K562 (cell line): ENCODE results near the gene SDK1. TPM values are rescaled to one million over a fixed set of nuclear protein-coding genes. Genes with fewer than 3 reads are reported as not detected.

ENCODE experiments used
- ATAC-seq: fragments of 200-7000 bp; cut with Tn5 transposase; 3 replicates; pipeline ENCODE4 v1.9.1; 2020; ENCODE audit warnings: moderate library complexity
- BruUV-seq: library from RNA; stranded (reverse); fragments of 400-500 nt; replicated peaks from 2 replicates; lab custom pipeline; 2021; lab: Mats Ljungman, UMichigan
- CTCF ChIA-PET: fragments of 300-600 bp; formaldehyde crosslinking; extraction: SDS; loops from one replicate; lab custom pipeline; 2021; ENCODE audit warnings: low intra/inter-chr PET ratio; lab: Yijun Ruan, JAX
- POLR2A ChIA-PET: fragments of 300-600, 350-650 bp; sonication (Branson Sonifier 250); formaldehyde crosslinking; extraction: SDS; loops from one replicate; lab custom pipeline; 2021; ENCODE audit warnings: antibody characterized with exemption, inconsistent platforms; lab: Yijun Ruan, JAX
- DNase-seq, 4 experiments: peaks; one replicate each; pipeline versions ENCODE4 v3.0.0 to v3.0.0-alpha.2; 2011 to 2018; ENCODE audit warnings: low spot score in 3 of 4, mixed read lengths in 3 of 4; ENCODE audit errors: extremely low read depth in 1 of 4
- FAIRE-seq: peaks from 2 replicates; lab custom pipeline; 2011; peaks lifted over from hg19 to GRCh38; lab: Jason Lieb, UNC
- H2AFZ ChIP-seq: 2 replicates; pipeline ENCODE4 v1.6.0; 2011; ENCODE audit warnings: low read depth, low read length, control low read depth, inconsistent platforms
- H3K27ac ChIP-seq: fragments of 200-600 bp; 3 replicates; pipeline ENCODE4 v1.8.0; 2011; ENCODE audit warnings: low read depth, mild to moderate bottlenecking, control low read depth, inconsistent platforms, low read length, moderate library complexity, mixed read lengths; ENCODE audit errors: extremely low read depth
- H3K27me3 ChIP-seq, 2 experiments: fragments of 300-600 bp in 1 of 2; 2 replicates in 1 of 2; 3 replicates in 1 of 2; pipeline versions ENCODE4 v1.6.0 to v1.8.0; 2011; ENCODE audit warnings: inconsistent platforms in 2 of 2, low read length in 2 of 2, mild to moderate bottlenecking in 1 of 2, mixed read lengths in 1 of 2, moderate library complexity in 1 of 2; ENCODE audit not compliant: control insufficient read depth in 2 of 2, insufficient read depth in 2 of 2
- H3K36me3 ChIP-seq: fragments of 300-600 bp; 3 replicates; pipeline ENCODE4 v1.8.0; 2011; ENCODE audit warnings: mild to moderate bottlenecking, low read length, inconsistent platforms; ENCODE audit not compliant: control insufficient read depth, insufficient read depth
- H3K4me1 ChIP-seq, 2 experiments: fragments of 200-600 bp in 1 of 2; replicated peaks in 1 of 2; 2 replicates in 1 of 2; 3 replicates in 1 of 2; pipeline versions ENCODE4 v1.5.1 to v1.8.0; 2011; ENCODE audit warnings: inconsistent platforms in 2 of 2, low read length in 2 of 2, mild to moderate bottlenecking in 1 of 2, mixed read lengths in 1 of 2, moderate library complexity in 1 of 2; ENCODE audit not compliant: control insufficient read depth in 2 of 2, insufficient read depth in 2 of 2
- H3K4me2 ChIP-seq: 2 replicates; pipeline ENCODE4 v1.6.1; 2011; ENCODE audit warnings: low read length, control low read depth, inconsistent platforms, mixed read lengths; ENCODE audit not compliant: insufficient read depth
- H3K4me3 ChIP-seq: fragments of 200-600 bp; sonication (generic), shearing (Covaris generic); 2 replicates; pipeline ENCODE4 v1.5.1; 2016; ENCODE audit warnings: control low read depth, inconsistent platforms
- H3K79me2 ChIP-seq: fragments of 200-600 bp; 3 replicates; pipeline ENCODE4 v1.8.0; 2011; ENCODE audit warnings: low read length, inconsistent platforms; ENCODE audit not compliant: control insufficient read depth, insufficient read depth
- H3K9ac ChIP-seq, 2 experiments: 2 replicates each; pipeline versions ENCODE4 v1.6.0 to v1.6.1; 2011; ENCODE audit warnings: low read depth in 2 of 2, low read length in 2 of 2, control low read depth in 1 of 2, inconsistent platforms in 1 of 2, mild to moderate bottlenecking in 1 of 2, mixed read lengths in 1 of 2; ENCODE audit not compliant: insufficient read depth in 1 of 2
- H3K9me1 ChIP-seq: one replicate; pipeline ENCODE4 v1.6.0; 2011; ENCODE audit warnings: inconsistent platforms, mild to moderate bottlenecking, low read length, moderate library complexity; ENCODE audit not compliant: control insufficient read depth, insufficient read depth
- H3K9me3 ChIP-seq: replicated peaks from 2 replicates; pipeline ENCODE4 v1.5.1; 2011; ENCODE audit warnings: low read depth, low read length, inconsistent platforms; ENCODE audit not compliant: control insufficient read depth, insufficient read depth
- H4K20me1 ChIP-seq: replicated peaks from 2 replicates; pipeline ENCODE4 v1.6.1; 2011; ENCODE audit warnings: low read length, inconsistent platforms, mixed read lengths; ENCODE audit not compliant: control insufficient read depth, insufficient read depth
- CUX1 ChIP-seq: fragments of 200-800 bp; sonication (Bioruptor generic); IDR thresholded peaks from 2 replicates; pipeline ENCODE4 v1.6.1; 2016; ENCODE audit warnings: missing genetic modification characterization, missing compliant biosample characterization
- DPF2 ChIP-seq: fragments of 450-650 bp; IDR thresholded peaks from 2 replicates; pipeline ENCODE4 v1.6.1; 2016
- RBM25 ChIP-seq: fragments of 200-400 bp; formaldehyde crosslinking; IDR thresholded peaks from 2 replicates; pipeline ENCODE4 v1.6.1; 2018; ENCODE audit warnings: low read length, low read depth, moderate library complexity; ENCODE audit not compliant: severe bottlenecking
- SPI1 ChIP-seq: IDR thresholded peaks from 2 replicates; pipeline ENCODE4 v1.6.1; 2011; ENCODE audit warnings: low read depth, low read length, control low read depth, borderline replicate concordance
- THRAP3 ChIP-seq: fragments of 450-650 bp; IDR thresholded peaks from 2 replicates; pipeline ENCODE4 v1.6.1; 2016; ENCODE audit warnings: mild to moderate bottlenecking, inconsistent platforms, borderline replicate concordance
- TRIM28 ChIP-seq: fragments of 450-650 bp; IDR thresholded peaks from 2 replicates; pipeline ENCODE4 v1.6.1; 2017
- ZNF830 ChIP-seq: fragments of 250-450 bp; sonication (Bioruptor Pico); IDR thresholded peaks from 2 replicates; pipeline ENCODE4 v1.5.0; 2021; ENCODE audit warnings: mild to moderate bottlenecking
- WGBS: fragments of 100-300 bp; shearing (Covaris generic); methylation state at CpG from one replicate; pipeline ENCODE4 v1.1.6; 2016; ENCODE audit warnings: low coverage, mixed read lengths; ENCODE audit not compliant: insufficient coverage; ENCODE audit errors: missing lambda C conversion rate; 5-methylcytosine and 5-hydroxymethylcytosine counted together
- in situ Hi-C: fragments of 300-500 bp; cut with MboI; formaldehyde crosslinking; loops from 4 replicates; pipeline ENCODE4 v1.15.0; 2018; ENCODE audit warnings: inconsistent platforms, mixed read lengths
- intact Hi-C: fragments of 100-400 bp; cut with micrococcal nuclease; formaldehyde crosslinking; loops from 2 replicates; pipeline ENCODE4 v1.14.2; 2022
- polyA plus RNA-seq, 8 experiments: library from polyadenylated mRNA; depleted of rRNA in 4 of 8; stranded (reverse) in 5 of 8; unstranded in 3 of 8; fragments of >200 nt; fragmentation: Nextera tagmentation in 2 of 8; fragmentation: Illumina TruSeq in 1 of 8; extraction: Ambion mirVana in 2 of 8; extraction: Trizol in 1 of 8; gene quantifications; 2 replicates each; pipeline versions ENCODE4 v1.2.1 to v1.2.3, GENCODE V29; 2011 to 2014; ENCODE audit warnings: inconsistent platforms in 1 of 8, missing spikeins in 1 of 8
- total RNA-seq, 7 experiments: library from RNA; depleted of rRNA in 6 of 7; stranded (reverse); fragments of >200 nt in 6 of 7; fragmentation: Illumina TruSeq in 2 of 7; extraction: Trizol in 2 of 7; gene quantifications; 2 replicates each; pipeline versions ENCODE4 v1.2.1 to v1.2.3, GENCODE V29; 2011 to 2021; ENCODE audit warnings: low replicate concordance in 1 of 7

The SDK1 gene
- total and polyA plus RNA-seq, 9 of the 15 experiments (the other 6 are each of a cell fraction or from before 2014, with no cell fraction given), result 0.16 TPM; not detected in 8

GRCh38 chr7:4246536-4246935 is 945.5 kb downstream of the SDK1 start:
- no peak for TF ChIP-seq RBM25
- no peak for TF ChIP-seq TRIM28
- no peak for TF ChIP-seq DPF2
- no peak for TF ChIP-seq SPI1
- no peak for TF ChIP-seq CUX1 (CRISPR knock-in tag)
- TF ChIP-seq THRAP3, result no peak
- TF ChIP-seq ZNF830 (CRISPR knock-in tag), result no peak
- Histone ChIP-seq H3K4me2 (no peak overlapping the region), H3K9me1 (no peaks in the 10 kb centered on the region), H3K4me1 (0 out of 5 replicates have a peak, but pooled peaks cover 0 to 3% of the 10 kb centered on the region in 2 experiments), H3K4me3 (no peak overlapping the region), H3K9me3 (no peaks in the 10 kb centered on the region; the same call in 1 of the 2 replicates), H3K36me3 (no peaks in the 10 kb centered on the region), H2AFZ (no peak overlapping the region), H4K20me1 (no peaks in the 10 kb centered on the region), H3K27ac (no peak overlapping the region), H3K9ac (no peak overlapping the region; a peak in 1 of 4 replicates), H3K79me2 (no peaks in the 10 kb centered on the region), H3K27me3 (peaks cover 2 to 24% of the 10 kb centered on the region in 2 experiments; a peak in 3 of 5 replicates)
- no peak for ATAC-seq
- ChIA-PET POLR2A (no interaction called here), CTCF (no interaction called here)
- no peak for FAIRE-seq
- intact Hi-C loops (no loop called here), in situ Hi-C loops (no loop called here)
- no TSS peak for BruUV-seq
- WGBS, result 0% methylated on average over 9 of the region's 11 CpGs
- DNase-seq, result no peak
